Measurements from ENCODE around the gene P3H1.
"Not testable (repeated sequence)": the region's sequence is repeated elsewhere in the genome, so short reads cannot be mapped to it uniquely, and the experiment has no call there.

The P3H1 gene

DNA sequence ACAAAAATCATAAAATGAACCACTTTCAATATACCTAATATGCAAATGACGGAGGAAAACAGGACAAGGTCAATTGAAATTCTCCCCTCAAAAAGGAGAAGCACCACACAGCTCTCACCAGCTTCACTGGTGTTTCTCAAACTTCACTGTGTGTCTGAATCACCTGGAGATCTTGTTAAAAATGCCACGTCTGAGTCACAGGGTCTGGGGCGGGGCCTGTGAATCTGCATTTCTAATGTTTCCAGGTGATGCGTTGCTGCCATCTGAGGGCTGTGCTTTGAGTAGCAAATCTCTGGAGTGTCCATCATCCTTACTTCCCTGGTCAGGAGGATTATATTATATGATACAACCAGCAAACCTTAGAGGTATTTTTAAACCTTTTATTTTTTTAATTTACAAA lies 35.8 kb downstream of the P3H1 start:
- no peaks in the 10 kb centered on the region for H3K4me1 ChIP-seq (ENCODE audit: insufficient read depth, poor library complexity, severe bottlenecking)
- ATAC-seq (ENCODE audit: low read depth): no peak
- TF ChIP-seq, protein P1, sequence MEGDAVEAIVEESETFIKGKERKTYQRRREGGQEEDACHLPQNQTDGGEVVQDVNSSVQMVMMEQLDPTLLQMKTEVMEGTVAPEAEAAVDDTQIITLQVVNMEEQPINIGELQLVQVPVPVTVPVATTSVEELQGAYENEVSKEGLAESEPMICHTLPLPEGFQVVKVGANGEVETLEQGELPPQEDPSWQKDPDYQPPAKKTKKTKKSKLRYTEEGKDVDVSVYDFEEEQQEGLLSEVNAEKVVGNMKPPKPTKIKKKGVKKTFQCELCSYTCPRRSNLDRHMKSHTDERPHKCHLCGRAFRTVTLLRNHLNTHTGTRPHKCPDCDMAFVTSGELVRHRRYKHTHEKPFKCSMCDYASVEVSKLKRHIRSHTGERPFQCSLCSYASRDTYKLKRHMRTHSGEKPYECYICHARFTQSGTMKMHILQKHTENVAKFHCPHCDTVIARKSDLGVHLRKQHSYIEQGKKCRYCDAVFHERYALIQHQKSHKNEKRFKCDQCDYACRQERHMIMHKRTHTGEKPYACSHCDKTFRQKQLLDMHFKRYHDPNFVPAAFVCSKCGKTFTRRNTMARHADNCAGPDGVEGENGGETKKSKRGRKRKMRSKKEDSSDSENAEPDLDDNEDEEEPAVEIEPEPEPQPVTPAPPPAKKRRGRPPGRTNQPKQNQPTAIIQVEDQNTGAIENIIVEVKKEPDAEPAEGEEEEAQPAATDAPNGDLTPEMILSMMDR (IDR thresholded peaks at IDR 0.05; ENCODE audit: poor library complexity, severe bottlenecking): peak; percentile 35
- no peaks in the 10 kb centered on the region for H3K36me3 ChIP-seq (ENCODE audit: low read depth)
- no peaks in the 10 kb centered on the region for H3K9me3 ChIP-seq (ENCODE audit: severe bottlenecking)
- no peak for DNase-seq (ENCODE audit: low spot score)
- no peak overlapping the region for H3K4me3 ChIP-seq (ENCODE audit: severe bottlenecking)
- no peak overlapping the region for H3K27ac ChIP-seq (ENCODE audit: poor library complexity, severe bottlenecking)
- no peaks in the 10 kb centered on the region for H3K27me3 ChIP-seq (ENCODE audit: insufficient read depth, poor library complexity, severe bottlenecking)

DNA sequence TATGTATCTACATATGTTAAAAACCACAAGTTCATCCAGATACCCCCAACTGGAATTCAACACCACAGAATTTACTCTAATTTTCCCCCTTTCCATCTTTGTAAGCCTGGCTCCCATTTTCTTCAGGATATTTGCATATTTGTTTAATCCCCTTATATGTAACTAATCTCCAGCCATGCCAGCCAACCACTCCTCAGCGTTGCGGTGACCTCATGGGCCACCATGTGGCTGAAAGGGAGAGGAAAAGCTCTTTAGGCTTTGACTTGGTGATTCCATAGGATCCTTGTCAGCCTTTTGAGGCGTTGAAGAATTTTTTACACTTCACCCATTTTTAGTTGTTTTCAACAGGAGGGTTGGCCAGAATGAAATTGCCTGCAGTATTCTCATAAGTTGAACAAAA lies 36.8 kb downstream of the P3H1 start:
- no peak for ATAC-seq (ENCODE audit: low read depth)
- no peaks in the 10 kb centered on the region for H3K9me3 ChIP-seq (ENCODE audit: severe bottlenecking)
- H3K4me1 ChIP-seq (ENCODE audit: insufficient read depth, poor library complexity, severe bottlenecking): no peaks in the 10 kb centered on the region
- H3K4me3 ChIP-seq (ENCODE audit: severe bottlenecking): no peak overlapping the region
- no peaks in the 10 kb centered on the region for H3K27me3 ChIP-seq (ENCODE audit: insufficient read depth, poor library complexity, severe bottlenecking)
- TF ChIP-seq, protein P1 (IDR thresholded peaks at IDR 0.05; ENCODE audit: poor library complexity, severe bottlenecking): no peak
- DNase-seq (ENCODE audit: low spot score): no peak
- H3K36me3 ChIP-seq (ENCODE audit: low read depth): no peaks in the 10 kb centered on the region
- H3K27ac ChIP-seq (ENCODE audit: poor library complexity, severe bottlenecking): no peak overlapping the region

DNA sequence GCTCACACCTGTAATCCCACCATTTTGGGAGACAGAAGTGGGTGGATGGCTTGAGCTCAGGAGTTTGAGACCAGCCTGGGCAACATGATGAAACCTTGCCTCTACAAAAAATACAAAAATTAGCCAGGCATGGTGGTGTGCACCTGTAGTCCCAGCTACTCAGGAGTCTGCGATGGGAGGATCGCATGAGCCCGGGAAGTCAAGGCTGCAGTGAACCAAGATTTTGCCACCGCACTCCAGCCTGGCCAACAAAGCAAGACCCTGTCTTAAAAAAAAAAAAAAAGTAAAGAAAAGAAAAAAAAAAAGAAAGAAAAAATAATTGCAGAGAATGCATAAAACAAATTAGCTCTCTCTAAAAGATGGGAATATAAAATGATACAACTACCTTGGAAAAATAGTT lies 41.0 kb downstream of the P3H1 start:
- H3K9me3 ChIP-seq (ENCODE audit: severe bottlenecking); DNase-seq (ENCODE audit: low spot score); H3K4me3 ChIP-seq (ENCODE audit: severe bottlenecking); H3K27me3 ChIP-seq (ENCODE audit: insufficient read depth, poor library complexity, severe bottlenecking); H3K4me1 ChIP-seq (ENCODE audit: insufficient read depth, poor library complexity, severe bottlenecking); ATAC-seq (ENCODE audit: low read depth); H3K27ac ChIP-seq (ENCODE audit: poor library complexity, severe bottlenecking); H3K36me3 ChIP-seq (ENCODE audit: low read depth): not testable (repeated sequence)

DNA sequence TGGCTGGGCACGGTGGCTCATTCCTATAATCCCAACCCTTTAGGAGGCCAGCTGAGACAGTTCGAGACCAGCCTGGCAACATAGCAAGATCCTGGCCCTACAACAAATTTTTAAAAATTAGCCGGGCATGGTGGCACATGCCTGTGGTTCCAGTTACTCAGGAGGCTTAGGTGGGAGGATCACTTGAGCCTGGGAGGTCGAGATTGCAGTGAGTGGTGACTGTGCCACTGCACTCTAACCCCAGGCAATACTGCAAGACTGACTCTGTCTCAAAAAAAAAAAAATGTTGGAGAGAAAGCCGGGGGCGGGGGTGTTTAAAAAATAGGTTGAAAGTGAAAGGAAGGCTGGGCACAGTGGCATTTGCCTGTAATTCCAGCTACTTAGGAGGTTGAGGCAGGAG lies 43.3 kb downstream of the P3H1 start:
- no peak for ATAC-seq (ENCODE audit: low read depth)
- TF ChIP-seq, protein P1 (IDR thresholded peaks at IDR 0.05; ENCODE audit: poor library complexity, severe bottlenecking): no peak
- no peak for DNase-seq (ENCODE audit: low spot score)
- Histone ChIP-seq H3K4me3 (ENCODE audit: severe bottlenecking) (no peak overlapping the region), H3K4me1 (ENCODE audit: insufficient read depth, poor library complexity, severe bottlenecking) (no peaks in the 10 kb centered on the region), H3K27me3 (ENCODE audit: insufficient read depth, poor library complexity, severe bottlenecking) (no peaks in the 10 kb centered on the region), H3K27ac (ENCODE audit: poor library complexity, severe bottlenecking) (no peak overlapping the region), H3K36me3 (ENCODE audit: low read depth) (no peaks in the 10 kb centered on the region), H3K9me3 (ENCODE audit: severe bottlenecking) (no peaks in the 10 kb centered on the region)

DNA sequence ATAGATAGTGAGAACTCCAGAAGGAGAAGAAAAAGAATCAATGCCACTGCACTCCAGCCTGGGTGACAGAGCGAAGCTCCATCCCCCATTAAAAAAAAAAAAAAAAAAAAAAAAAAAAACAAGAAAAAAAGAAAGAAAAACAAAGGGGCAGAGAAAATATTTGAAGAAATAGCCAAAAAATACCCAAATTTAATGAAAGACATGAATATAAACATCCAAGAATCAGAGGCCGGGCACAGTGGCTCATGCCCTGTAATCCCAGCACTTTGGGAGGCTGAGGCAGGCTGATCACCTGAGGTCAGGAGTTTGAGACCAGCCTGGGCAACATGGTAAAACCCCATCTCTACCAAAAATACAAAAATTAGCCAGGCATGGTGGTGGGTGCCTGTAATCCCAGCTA lies 44.4 kb downstream of the P3H1 start:
- H3K9me3 ChIP-seq (ENCODE audit: severe bottlenecking); H3K4me1 ChIP-seq (ENCODE audit: insufficient read depth, poor library complexity, severe bottlenecking); H3K27ac ChIP-seq (ENCODE audit: poor library complexity, severe bottlenecking); H3K4me3 ChIP-seq (ENCODE audit: severe bottlenecking); H3K36me3 ChIP-seq (ENCODE audit: low read depth); ATAC-seq (ENCODE audit: low read depth); H3K27me3 ChIP-seq (ENCODE audit: insufficient read depth, poor library complexity, severe bottlenecking); DNase-seq (ENCODE audit: low spot score): not testable (repeated sequence)

DNA sequence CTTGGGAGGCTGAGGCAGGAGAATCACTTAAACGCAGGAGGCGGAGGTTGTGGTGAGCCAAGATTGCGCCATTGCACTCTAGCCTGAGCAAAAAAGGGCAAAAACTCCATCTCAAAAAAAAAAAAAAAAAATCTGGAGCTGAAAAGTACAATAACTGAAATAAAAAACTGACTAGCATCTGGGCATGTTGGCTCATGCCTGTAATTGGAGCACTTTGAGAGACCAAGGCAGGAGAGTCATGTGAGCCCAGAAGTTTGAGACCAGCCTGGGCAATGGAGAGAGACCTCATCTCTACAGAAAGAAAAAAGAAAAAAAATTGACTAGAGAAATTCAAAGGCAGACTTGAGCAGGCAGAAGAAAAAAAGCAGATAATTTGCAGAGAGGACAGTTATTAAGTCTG lies 44.9 kb downstream of the P3H1 start:
- Histone ChIP-seq H3K4me1 (ENCODE audit: insufficient read depth, poor library complexity, severe bottlenecking) (no peaks in the 10 kb centered on the region), H3K36me3 (ENCODE audit: low read depth) (no peaks in the 10 kb centered on the region), H3K4me3 (ENCODE audit: severe bottlenecking) (no peak overlapping the region), H3K9me3 (ENCODE audit: severe bottlenecking) (no peaks in the 10 kb centered on the region), H3K27me3 (ENCODE audit: insufficient read depth, poor library complexity, severe bottlenecking) (no peaks in the 10 kb centered on the region), H3K27ac (ENCODE audit: poor library complexity, severe bottlenecking) (no peak overlapping the region)
- DNase-seq (ENCODE audit: low spot score) (no peak), ATAC-seq (ENCODE audit: low read depth) (no peak)
- TF ChIP-seq, protein P1 (IDR thresholded peaks at IDR 0.05; ENCODE audit: poor library complexity, severe bottlenecking): no peak
